GM08714 (cell line): ENCODE data around the gene PACSIN2.
"Not testable (repeated sequence)": the region's sequence is repeated elsewhere in the genome, so short reads cannot be mapped to it uniquely, and the experiment has no call there.

Experiments
- H3K4me3 ChIP-seq: fragments of 200-500 bp; sonication (Bioruptor generic); 2 replicates; pipeline ENCODE4 v1.5.1; 2014; ENCODE audit warnings: mild to moderate bottlenecking, low read length, inconsistent platforms
- ZNF274 ChIP-seq: IDR thresholded peaks from 2 replicates; pipeline ENCODE4 v1.6.1; 2012; ENCODE audit warnings: mild to moderate bottlenecking, low read depth, low read length

The PACSIN2 gene

DNA sequence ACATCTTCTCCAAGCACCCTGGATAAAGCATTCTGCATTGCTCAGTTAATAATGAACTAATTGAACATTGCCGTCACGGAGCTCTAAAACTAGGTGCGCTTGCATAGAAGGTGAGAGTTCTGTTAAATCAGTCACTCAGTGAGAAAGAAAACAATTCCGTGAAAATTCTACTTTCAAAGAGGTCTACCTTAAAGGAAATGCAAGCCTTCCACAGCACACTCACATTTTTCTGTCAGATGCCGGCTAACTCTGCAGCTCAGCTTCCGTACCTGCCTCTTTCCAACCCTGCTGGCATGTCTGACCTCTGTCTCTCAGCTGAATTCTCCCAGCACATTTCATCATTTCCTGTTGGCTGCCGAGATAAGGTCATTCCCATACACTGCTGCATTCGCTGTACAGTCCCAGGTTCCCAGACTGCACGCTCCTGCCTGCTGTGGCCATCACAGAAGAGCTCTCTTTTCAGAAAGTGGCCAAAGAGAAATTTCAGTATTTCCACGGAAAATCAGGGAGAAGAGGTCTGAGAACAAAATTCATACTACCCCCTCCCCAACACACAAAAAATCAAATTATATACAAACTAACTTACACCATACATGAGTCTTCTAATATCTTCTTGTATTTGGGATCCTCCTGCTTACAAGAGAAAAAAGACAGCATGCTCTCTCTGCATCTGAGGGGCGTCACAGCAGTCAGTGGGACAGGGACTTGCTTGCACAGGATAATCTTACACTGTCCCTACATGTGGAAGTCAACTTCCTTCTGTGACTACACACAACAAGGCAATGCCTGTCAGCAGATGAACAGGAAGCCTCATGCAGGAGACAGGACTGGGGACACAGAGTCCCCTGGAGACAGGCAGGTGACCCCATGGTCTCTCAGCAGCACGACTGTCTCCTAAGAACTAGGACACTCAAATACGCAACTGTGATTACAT is 55.1 kb downstream of the PACSIN2 start:
- no peak for TF ChIP-seq ZNF274

DNA sequence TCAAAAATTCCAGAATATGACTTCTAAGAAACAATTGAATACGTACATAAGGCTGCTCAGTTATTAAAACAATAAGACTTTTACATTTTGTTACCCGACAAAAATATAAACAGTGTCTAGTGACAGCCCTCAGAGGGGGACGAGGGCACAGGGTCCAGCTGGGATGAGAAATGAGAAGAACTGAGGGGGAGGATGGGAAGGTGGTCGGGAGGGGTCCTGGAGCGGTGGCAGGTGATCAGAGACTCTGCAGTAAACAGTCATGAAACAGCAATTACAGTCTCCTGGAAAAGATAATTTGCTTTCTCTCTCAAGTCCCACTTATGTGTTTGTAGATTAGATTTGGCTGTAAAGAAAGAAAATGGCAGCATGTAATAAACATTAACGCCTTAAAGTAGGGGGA is 56.0 kb downstream of the PACSIN2 start:
- no peak for TF ChIP-seq ZNF274
- H3K4me3 ChIP-seq = no peak overlapping the region

More for the DNA sequence above, 55.1 kb downstream of the PACSIN2 start:
- H3K4me3 ChIP-seq = no peak overlapping the region

DNA sequence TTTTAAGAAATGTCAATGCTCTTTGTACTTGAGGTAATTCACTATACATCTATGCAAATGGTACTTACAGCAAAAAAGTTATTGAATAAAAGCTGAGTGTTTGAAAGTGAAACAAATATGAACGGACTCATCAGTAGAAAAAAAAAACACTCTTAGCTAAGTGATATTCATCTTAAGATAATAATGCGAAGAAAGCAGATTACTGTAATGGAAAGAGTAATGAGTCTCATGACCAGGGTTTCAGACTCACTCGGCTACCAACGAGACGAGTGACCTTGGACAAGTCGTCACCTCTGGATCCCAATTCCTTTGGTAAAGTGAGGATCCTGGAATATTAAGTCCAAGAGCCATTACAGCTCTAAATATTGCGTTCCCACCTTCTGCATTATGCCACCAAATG is 57.0 kb downstream of the PACSIN2 start:
- no peak overlapping the region for H3K4me3 ChIP-seq
- no peak for TF ChIP-seq ZNF274

DNA sequence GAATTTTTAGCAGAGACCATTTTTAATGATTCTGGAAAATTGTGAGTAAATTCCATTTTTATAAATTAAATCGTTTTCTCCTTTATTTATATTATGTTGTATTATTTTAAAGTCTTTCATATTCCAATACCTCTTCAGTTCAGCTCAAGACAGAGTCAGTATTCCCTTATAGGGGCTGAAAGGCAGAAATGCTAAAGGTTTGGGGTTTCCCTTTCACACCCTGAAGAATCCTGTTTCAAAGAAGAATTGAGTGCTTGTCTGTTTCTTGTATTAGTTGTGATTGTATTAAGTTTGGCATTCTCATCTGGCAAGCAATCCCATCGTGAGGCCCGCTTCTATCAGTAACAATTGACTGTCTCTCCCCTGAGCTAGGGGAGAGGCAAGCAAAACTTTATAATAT is 57.4 kb downstream of the PACSIN2 start:
- TF ChIP-seq ZNF274 = no peak
- no peak overlapping the region for H3K4me3 ChIP-seq

DNA sequence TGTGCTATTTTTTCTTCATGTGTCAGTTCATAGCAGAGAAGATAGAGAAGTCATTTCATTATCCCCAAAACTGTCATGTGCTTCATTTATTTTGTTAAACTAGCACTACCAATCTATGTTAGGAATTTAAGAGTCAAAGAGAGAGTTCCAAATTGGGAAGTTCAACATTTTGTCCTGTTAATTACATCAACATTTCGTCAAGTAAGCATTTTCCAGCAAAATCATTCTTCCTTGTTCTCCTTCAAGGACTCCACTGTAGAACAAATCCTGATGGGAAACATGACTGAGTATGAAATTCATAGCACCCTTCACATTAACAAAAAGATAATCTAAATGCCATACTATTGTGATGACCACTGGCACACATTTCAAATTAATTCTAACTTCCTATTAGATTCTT is 59.1 kb downstream of the PACSIN2 start:
- no peak overlapping the region for H3K4me3 ChIP-seq
- no peak for TF ChIP-seq ZNF274

DNA sequence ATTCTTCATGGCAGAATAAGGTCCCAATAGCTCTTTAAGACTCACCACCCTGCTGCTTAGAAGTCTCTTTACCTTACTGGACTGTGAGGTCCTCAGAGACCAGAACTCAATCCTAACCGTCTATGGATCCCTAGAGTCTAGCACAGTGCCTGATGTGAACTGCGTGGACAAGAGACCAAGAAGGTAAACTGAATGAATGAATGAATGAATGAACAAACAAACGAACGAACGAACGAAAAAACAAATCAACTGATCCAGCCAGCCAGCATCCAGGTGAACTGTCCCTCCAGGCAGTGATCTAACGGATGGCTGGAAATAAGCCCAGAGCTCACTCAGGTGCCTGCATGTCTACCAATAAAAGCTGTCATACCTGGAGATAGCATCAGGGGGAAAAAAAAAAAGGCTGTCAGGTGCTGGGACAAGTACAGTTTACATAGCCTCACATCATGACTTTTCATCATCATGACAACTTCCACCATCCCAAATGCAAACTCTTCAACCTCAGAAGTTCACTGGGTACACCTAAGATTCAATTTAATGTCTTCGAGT is 59.8 kb downstream of the PACSIN2 start:
- TF ChIP-seq ZNF274 = no peak
- H3K4me3 ChIP-seq = no peak overlapping the region

DNA sequence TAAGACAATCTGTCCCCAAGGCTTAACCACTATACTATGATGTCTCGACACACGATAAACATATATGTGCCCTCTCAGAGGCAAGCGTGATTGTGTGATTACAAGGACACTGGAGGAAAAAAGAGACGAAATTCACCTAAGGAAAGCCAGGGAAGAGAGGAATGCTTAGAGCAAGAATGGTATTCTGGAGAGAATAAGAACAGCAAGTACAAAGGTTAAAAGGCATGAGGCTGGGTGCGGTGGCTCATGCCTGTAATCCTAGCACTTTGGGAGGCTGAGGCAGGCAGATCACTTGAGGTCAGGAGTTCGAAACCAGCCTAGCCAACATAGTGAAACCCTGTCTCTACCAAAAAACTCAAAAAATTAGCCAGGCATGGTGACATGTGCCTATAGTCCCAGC is 61.2 kb downstream of the PACSIN2 start:
- not testable (repeated sequence) for H3K4me3 ChIP-seq

DNA sequence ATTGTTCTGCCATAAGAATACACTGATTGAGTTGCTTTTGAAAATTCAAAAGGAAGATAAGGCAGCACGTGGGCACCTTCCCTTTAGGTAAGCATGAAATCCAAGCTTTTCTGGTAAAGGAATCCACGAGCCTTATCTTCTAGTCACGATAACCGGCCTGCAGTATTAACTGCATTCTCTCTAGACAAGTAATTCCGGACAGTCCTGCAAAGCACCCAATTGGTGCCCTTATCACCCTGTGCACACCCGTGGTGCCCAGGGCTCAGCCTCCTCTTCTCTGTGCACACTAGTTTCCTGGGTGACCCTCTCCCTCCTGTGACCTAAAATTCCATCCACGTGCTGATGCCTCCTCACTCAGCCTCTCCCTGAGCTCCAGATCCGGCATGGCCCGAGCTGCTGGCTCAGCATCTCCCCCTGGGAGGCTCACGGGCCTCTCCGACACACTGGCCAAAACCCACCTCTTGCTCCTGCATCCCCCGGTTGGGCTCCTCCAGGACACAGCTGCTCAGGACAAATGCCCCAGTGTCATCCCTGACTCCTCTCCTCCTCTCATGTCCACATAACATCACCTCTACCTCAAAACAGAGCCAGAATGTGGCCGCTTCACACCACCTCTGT is 63.7 kb downstream of the PACSIN2 start:
- no peak for TF ChIP-seq ZNF274
- H3K4me3 ChIP-seq = no peak overlapping the region

DNA sequence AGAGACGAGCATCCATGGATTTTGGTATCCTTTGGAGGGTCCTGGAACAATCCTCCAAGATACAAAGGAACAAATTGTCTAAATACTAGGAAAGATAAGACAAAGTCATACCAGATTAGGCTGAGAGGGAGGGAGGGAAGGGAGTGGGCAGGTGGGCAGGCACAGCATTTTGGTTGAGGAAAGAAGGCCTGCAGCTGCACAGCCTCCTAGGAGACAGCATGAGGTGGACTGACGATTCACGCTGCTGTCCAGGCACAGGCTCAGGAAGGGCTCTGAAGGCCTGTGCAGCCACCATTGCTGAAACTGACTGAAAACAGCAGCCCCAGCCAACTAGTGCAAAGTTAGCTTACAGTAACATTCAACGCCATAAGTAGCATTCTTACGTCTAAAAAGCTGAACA is 64.7 kb downstream of the PACSIN2 start:
- H3K4me3 ChIP-seq = no peak overlapping the region
- no peak for TF ChIP-seq ZNF274

DNA sequence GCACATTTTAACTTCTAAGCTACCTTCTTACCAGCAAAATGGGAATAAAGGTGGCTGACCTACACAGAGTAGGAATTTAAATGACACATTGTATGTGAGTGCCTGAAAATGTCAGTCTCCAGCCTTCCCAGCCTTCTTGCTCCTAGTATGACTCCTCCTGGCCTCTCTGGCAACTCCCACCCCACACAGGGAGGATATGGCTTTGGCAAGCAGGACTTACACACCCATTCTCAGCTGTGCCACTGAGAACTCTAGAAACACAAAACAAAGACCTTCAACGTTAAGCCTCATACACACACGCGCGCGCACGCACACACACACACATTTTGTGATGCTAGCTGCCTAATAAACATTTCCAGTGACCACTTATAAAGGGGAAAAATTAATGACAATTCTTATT is 65.8 kb downstream of the PACSIN2 start:
- no peak for TF ChIP-seq ZNF274
- no peak overlapping the region for H3K4me3 ChIP-seq

DNA sequence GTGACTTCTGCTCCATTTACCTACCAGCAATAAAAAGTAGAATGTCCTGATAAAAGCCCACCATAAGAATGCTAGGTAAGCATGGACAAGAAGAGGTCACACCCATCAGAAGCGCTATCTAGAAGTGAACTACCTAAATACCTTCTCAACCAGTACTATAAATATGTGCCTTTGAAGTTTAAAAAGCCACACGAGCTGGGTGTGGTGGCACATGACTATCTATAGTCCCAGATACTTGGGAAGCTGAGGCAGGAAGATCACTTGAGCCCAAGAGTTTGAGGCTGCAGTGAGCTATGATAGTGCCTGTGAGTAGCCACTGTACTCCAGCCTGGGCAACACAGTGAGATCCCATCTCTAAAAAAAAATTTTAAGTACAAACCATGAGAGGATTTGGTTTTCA is 66.7 kb downstream of the PACSIN2 start:
- no peak overlapping the region for H3K4me3 ChIP-seq
- no peak for TF ChIP-seq ZNF274

DNA sequence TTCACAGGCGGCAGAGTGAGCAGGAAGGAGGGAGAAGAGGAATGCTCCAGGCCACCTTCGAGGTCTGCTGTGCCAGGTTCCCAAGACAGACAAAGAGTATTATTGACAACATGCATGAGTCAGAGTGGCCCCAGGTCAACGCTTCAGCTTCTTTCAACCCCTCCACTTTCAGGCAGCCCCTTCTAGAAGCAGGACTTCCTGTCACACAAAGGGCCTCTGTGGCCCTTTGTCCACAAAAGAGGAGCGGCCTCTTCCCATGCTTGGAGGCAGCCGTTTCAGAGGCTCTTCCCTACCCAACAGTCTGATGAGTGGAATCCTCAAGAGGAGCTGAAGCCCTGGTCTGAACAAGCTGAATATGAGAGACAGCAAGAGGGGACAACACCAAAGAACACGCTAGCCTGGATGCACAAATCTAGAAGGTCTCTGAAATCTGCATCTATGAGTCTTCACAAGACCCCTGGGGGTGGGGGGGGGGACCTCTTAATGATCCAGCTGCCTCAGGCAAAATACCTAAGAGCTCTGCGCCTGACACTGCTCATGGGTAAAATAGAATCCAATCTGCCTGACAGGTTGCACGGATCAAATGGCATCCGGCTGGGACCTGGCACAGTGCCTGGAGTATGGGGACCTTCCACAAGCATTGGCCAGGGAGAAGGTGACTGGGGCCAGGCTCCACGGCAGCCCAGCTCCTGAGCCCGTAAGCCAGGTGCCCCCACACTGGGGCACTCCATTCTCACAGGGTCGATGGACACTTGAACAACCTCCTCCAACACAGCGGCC is 67.5 kb downstream of the PACSIN2 start:
- no peak for TF ChIP-seq ZNF274
- no peak overlapping the region for H3K4me3 ChIP-seq

DNA sequence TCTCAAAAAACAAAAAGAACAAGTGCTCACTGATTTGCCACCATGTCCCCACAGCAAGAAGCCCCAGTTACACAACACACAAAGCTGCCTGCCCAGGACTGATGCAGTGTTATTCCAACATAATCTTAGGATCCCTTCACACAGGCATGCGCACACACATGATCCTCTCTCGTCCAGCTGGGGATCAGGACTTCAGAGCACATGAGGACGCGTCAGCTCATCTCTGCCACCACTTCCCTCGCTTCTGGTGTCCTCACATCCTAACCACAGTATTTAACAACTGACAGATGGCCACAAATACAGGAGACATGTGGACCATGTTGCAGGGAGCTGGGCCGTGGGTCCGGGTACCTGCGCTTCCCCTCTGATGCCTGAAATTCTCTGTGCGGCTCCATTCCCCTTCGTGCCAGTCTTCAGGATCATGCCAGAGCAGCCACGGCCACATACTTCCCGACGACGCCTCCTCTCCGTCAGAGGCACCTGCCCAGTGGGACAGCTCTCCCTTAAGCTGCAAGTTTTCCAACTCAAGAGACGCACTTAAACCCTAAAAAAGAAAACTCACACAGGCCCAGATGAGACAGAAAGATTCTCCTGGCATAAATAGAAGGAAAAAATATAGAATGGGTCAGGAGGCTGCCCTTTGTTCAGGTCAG is 68.3 kb downstream of the PACSIN2 start:
- H3K4me3 ChIP-seq = no peak overlapping the region
- TF ChIP-seq ZNF274 = no peak

DNA sequence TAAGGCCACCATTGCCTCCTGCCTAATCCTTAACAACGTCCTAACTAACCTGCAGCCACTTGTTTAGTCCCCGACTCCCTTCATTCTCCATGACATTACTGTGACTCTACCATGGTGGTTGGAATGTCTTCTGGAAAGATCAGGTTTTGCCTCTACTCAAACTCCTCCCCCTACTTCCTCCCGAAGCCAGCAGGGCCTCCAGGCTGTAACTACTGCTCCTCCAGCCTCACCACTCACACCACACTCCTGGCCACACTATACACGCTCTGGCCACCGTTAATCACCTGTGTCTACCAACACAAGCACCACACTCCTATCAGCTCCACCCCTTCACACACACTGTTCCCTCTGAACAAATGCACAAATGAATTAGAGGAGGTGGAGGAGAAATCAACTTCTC is 69.2 kb downstream of the PACSIN2 start:
- TF ChIP-seq ZNF274 = no peak
- H3K4me3 ChIP-seq = no peak overlapping the region

DNA sequence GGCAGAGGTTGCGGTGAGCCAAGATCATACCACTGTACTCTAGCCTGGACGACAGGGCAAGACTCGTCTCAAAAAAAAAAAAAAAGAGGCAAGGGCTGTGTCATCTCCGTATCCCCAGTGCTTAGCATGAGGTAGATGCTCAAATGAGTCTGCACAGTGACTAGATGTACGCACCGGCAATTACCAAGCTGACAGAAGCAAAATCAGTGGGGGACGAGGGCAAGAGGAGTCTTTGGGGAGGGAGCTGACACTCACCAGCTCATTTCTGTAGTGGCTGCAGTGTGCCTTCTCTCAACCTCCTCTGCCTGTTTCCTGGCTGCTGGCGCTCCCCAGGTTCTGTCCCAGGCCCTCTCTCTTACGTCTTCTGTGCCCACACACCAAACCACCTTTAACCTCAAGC is 69.9 kb downstream of the PACSIN2 start:
- no peak for TF ChIP-seq ZNF274
- H3K4me3 ChIP-seq = no peak overlapping the region
